LoVo (cell line): ENCODE measurements around the gene RACGAP1.
"Not testable (repeated sequence)": the region's sequence is repeated elsewhere in the genome, so short reads cannot be mapped to it uniquely, and the experiment has no call there.

ENCODE experiments used
- DNase-seq: peaks from one replicate; pipeline ENCODE4 v3.0.0-alpha.2; 2016; ENCODE audit warnings: low spot score

Gene RACGAP1

DNA sequence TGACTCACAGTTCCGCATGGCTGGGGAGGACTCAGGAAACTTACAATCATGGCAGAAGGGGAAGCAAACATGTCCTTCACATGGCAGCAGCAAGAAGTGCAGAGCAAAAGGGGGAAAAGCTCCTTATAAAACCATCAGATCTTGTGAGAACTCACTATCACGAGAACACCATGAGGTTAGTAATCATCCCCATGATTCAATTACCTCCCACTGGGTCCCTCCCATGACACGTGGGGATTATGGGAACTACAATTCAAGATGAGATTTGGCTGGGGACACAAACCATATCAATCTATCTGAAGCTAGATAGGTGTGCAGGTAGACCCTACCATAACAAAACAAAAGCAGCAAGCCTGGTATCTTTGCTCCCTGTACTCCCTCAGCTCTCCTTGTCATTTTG is 38.8 kb downstream of the RACGAP1 start:
- DNase-seq, result not testable (repeated sequence)

DNA sequence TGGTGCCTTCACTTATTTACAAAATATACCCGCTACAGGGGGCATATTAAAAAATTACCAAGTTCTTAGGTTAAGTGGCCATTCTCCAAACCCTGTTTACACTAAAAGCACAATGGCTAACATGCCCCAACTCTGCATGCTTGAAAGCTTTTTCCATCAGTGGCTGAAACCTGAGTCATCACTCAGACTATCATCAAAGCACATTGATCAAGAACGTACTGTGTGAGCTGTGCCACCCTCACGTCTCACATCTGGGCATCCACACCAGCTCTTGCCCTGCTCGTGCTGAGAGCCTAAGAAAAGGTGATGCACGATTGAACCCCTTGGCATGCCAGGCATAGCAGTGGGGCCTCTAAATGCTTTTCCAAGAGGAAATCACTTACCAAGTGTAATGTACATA is 39.3 kb downstream of the RACGAP1 start:
- no peak for DNase-seq

DNA sequence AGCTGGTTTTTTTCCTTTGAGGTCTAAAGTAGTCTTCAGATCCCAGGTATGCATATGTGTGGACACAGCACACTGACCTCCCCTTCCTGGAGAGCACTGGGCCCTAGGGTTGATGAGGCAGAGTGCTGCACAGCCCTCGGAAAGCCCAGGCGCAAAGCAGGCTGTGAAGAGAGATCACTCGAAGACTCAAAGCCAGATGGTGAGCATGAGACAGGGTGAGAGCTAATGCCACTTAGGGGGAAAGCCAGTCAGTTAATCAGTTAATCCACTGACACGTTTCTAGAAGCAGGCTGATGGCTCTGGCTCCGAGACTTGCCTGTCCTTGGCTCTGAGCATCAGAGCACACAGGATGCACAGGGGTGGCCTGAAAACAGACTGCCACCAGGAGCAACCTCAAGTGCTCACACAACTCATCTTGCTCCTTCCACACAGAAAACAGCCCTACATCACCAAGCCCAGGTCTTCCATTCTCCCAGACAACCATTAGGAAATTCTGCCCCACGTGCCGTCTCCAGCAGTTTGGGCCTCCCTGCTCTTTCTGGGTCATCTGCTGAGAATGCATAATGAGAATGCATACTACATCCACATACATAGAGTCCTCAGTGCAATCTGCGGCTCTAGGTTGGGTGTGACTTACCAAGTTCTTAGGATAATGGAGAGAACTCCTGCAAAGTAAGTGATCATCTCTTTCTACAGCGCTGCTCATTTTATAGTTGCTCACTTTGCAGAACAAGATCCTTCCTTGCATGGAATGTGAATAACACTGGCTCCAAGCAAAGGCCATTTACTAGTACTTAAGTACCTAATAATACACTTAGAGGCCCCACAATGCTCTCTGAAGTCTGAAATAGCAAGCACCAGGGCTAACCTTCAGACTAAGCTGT is 40.6 kb downstream of the RACGAP1 start:
- DNase-seq, result no peak

DNA sequence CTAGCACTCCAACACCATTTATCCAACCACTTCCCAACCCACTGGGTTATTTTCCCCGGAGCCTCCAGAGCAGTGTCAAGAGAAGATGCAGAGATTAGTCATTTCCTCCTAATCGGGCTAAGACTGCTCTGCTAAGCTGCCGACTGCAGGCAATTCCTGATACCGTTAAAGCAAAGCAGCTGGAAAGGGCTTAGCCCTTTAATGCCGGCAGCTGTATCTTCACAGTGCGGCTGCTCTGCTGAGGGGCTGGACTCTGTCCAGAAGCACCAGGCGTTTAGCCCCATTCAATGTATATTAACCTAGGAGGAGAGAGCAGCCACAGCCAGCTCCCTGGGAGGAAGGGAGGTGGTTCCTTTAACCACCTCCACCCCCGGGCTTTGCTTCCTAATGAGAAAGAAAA is 41.4 kb downstream of the RACGAP1 start:
- no peak for DNase-seq

DNA sequence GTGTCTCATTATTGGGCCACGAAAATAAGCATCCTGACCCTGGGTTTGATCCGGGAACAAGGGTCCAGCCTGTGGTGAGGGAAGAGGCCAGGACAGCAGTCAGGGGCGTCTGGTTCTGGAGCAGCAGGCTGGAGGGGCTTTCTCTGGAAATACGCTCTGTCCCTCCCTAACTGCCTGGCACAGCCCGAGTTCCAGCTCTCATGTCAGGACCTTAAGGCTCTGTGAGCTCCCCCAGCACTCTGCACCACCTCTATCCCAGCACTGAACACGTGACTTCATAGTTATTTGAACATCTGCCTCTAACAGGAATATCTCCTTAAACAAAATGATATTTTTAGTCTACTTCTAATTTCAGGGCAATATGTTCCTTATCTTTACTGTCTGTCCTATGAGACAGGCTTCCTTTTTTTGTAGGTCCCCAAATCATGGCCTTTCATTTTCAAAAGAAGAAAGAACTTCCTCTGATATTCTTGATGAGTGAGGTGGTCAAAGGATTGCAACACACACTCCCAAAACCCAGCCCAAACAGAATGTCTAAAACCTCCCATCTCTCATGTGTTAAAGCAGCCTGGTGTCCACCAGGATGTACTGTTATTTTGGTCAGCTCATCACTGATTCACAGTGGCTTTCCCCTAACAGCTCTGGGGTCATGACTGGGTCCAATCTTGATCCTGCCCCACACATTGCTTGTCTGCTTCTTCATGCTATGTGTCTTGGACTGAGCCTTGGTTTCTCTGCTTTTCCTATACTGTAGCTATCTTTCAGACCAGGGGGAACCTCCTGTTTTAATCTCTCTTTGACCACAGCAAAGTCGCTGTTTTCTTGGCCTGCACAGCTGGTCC is 42.8 kb downstream of the RACGAP1 start:
- DNase-seq, result no peak

DNA sequence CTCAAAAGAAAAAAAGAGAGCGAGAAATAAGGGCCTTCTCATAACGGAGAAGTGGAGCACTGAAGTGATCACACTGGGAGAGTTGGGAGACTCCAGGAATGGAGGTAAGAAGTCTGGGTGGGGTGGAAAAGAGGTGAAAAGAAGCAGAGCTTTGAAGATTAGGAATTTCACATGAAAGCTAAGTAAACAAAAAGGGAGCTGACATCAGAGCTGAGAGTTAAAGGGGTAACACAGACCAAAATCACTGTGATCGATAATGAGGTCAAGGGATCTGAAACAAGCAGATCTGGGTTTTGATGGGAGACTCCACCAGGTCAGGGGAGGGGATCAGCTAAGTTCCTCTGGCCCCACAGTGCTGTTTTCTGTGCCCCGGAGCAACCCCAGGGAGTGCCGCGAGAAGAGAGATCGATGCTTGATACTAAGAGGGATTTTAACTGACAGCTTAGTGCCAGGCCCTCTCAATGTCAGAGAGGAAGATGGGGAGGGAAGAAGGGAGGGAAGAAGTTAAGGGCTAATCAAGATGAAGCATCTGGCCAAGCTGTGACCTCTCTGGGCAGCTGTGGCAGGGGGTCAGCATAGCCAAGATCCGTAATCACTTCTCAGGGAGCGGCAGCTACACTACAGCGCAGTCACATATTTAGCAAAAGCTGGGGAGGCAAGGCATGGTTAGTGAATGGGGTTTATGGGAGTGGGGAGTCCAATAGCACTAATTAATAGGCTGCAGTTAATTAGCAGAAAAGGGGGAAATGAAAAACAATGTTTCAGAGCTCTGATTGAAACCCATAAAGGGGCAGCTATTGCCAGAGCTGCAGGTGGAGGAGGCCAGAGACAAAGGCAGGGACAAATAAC is 44.6 kb downstream of the RACGAP1 start:
- no peak for DNase-seq

DNA sequence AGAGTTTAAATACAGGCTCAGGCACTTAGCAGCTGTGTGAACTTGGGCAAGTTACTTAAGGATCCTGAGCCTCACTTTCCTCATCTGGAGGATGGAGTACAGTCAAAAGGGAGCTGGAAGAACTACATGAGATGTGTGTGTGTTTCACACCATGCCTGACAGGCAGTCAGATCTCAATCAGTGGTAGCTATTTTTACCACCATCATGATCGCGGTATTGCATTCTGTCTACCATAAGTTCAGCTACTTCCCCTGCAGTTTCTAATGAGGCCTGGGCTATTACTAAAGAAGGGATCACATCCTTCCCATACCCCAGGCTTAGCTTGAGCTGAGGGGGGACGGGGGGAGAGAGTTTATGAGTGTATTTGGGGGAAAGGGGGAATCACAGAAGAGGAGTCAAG is 45.5 kb downstream of the RACGAP1 start:
- DNase-seq, result no peak

DNA sequence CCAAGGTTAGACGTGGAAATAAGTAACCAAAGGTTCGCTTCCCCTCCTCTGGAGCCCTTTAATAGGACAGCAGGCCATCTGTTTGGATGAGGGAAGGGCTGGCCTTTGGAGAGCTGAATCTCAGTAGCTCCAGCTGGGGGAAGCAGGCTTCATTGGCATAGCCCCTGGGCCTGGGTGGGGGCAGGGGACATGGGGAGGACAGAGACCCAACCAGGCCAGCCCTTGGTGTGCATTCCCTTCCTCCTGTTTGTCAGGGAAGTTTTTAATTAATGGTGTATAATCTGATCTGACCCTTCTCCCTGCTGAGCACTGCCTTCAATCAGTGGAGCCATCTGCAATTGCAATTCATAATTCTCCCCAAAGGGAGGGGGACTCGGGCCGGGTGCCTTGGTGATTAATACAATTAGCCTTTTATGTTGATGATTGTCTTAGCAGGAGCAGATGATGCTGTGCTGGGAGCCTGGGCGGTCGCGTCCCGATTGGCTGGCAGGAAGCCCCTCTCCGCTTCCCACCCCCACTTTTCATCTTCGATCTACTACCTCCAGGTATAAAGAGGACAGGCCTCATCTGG is 46.2 kb downstream of the RACGAP1 start:
- DNase-seq, result no peak

DNA sequence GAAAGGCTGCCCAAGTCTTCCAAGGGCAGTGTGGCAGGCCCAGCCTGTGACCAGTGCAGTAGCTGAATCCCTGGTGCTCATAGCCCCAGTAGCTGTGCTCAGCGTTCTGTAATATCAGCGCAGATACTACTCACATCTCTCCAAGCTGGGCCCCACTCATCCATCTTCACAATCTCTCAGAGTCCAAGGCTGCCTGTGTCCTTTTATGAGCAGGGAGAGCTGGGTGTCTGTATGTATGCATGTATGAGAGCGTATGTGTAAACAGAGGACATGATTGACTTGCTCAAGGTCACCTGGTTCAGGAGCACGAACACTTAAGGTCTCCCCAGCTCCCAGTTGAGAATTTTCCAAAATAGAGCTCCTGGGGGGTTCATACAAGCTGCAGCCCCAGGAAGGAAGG is 47.2 kb downstream of the RACGAP1 start:
- no peak for DNase-seq

DNA sequence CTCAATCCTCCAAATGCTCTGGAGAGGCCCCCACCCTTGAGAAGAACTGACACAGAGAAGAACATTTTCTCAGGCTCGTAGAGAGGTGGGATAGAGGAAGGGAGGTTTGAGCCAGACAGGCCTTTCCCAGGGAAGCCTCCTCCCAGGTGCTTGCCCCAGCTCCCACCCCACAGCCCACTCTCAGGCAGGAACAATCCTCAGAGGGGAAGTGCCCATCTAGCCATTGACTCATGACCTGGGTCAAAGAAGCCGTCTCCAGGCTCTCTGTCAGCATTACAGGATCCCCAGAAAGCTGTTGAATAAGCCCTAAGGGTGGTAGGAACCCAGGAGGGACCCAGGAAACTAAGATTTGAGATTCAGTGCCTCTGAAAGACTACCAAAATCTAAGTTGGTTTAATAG is 48.7 kb downstream of the RACGAP1 start:
- DNase-seq, result no peak

DNA sequence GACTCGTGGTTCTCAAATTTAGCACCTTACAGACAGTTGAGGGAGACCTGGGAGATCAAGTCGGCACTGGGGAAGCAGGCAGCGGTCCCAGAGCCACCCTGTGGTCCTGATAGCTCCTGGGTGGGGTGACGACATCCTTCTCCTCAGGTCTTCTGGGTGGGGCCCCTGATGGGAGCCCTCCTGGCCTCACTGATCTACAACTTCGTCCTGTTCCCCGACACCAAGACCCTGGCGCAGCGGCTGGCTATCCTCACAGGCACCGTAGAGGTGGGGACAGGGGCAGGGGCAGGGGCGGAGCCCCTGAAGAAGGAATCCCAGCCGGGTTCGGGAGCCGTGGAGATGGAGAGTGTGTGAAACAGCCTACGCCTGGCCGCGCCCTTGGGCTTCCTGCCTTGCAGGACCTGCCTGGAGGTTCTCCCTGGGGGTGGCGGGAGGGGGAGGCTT is 50.0 kb downstream of the RACGAP1 start:
- no peak for DNase-seq

DNA sequence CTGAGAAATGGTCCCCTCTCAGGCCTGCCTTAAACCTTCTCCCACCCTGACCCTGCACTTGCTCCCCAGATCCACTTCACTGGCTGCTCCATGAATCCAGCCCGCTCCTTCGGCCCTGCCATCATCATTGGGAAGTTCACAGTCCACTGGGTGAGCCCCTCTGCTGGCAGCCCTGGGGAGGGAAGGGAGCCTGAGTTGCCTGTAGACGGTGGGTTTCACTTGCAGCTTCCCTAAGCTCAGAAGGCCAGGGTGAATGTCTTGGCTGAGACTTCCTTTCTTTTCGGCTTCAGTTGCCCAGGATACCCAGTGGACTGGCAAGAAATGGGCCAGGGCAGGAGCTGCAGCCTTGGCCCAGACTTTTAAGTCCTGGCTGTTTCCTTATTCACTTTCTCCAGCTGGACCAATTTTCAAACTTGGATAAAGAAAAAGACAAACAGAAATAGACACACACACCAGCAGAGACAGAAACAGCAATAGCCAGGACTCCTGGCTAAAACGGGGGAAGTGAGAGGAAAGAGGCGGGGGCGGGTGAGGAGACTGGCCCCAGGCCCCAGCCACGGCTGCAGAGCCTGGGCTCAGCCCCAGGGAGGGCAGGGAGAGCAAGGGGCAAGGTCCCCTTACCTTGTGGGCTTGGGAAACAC is 50.5 kb downstream of the RACGAP1 start:
- DNase-seq, result no peak

DNA sequence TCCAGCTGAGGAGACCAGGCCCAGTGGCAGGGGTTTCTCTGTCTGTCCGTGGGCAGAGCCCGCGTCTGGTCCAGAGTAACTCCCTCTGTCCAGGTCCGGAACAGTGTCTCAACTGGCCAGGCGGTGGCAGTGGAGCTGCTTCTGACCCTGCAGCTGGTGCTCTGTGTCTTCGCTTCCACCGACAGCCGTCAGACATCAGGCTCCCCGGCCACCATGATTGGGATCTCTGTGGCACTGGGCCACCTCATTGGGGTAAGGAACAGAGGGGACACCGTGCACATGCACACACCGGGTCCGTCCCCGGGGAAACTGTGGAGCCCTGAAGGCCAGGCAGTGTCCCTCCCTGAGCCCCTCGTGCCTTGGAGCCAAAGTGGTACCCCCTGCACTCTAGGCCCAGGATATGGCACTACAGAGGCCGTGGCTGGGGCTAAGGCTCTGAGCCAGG is 51.0 kb downstream of the RACGAP1 start:
- no peak for DNase-seq

DNA sequence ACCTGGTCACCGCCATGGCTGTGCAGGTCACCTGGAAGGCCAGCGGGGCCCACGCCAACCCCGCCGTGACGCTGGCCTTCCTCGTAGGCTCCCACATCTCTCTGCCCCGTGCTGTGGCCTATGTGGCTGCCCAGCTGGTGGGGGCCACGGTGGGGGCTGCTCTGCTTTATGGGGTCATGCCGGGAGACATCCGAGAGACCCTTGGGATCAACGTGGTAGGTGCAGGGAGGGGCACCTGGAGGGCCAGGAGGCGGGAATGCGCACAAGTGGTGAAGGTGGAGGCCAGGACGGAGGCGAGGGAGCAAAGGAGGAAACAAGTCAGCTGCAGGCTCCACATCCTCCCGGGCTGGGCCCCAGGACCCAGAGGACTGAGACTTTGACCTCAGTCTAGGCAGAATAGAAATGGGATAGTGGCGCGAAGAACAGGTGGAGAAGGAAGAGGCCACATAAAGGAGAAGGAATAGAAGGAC is 51.9 kb downstream of the RACGAP1 start:
- DNase-seq, result no peak

DNA sequence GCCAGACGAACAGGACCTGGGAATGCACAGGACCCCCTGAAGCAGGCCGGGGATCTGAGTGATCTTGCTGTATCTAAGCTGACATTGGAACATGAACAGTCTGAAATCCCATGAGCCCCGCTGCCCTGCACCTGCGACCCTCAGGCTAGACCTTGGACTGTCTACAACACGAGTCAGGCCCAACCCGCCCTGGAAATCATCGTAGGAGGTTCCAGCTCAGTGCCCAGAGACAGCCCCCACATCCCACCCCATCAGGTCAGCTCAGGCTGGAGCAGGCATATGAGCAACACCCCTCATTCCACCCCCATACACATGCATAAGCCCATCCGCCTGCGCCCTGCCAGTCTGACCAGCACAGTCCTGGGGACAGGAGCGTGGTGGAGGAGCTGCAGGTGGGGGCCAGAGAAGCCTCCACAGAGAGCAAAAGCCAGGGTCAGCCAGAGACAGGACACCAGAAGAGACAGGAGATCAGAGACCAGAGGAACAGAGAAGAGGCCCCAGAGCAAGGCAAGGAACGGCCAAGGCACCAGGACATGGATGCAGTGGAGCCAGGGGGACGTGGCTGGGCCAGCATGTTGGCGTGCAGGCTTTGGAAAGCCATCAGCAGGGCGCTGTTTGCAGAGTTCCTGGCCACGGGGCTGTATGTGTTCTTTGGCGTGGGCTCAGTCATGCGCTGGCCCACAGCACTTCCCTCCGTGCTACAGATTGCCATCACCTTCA is 52.5 kb downstream of the RACGAP1 start, which contains the start of gene AQP6:
Gene AQP6 (plus strand): TSS at position 307 of the 720 bp plus-strand sequence. CDS start 227 bp downstream, at position 534.
- DNase-seq, result no peak

DNA sequence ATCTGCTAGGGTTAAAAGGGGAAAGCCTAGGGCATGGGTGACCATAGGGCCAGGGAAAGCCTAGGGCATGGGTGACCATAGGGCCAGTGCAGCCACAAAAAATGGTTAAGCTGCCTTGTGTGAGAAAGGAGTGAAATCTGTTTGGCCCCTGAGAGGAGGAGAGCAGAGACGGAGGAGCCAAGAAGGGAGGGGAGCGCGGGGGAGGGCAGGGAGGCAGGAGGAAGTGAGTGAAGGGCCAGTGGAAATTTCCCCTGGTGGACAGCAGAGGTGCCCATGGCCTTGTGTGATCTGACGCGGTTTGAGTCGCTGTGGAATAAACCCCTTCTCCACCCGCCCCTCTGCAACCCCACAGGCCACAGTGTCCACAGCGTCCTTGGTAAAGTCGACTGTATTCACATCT is 53.2 kb downstream of the RACGAP1 start:
- DNase-seq, result no peak

DNA sequence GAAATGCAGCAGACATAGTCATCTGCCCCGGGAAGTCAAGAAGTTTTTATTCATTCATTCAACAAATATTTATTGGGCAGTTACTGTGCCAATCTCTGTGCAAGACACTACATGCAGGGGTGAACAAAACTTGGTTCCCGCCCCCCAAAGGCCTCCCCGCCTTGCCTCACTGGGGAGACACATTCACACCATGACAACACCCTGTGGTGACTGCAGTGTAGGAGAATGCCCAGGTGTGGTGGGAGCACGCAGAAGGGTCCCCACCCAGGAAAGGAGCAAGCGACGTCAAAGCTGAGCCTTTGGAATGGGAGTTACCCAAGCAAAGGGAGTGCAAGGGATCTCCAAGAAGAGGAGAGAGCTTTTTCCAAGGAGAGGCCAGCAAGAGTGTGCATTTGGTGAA is 54.2 kb downstream of the RACGAP1 start:
- DNase-seq, result no peak

DNA sequence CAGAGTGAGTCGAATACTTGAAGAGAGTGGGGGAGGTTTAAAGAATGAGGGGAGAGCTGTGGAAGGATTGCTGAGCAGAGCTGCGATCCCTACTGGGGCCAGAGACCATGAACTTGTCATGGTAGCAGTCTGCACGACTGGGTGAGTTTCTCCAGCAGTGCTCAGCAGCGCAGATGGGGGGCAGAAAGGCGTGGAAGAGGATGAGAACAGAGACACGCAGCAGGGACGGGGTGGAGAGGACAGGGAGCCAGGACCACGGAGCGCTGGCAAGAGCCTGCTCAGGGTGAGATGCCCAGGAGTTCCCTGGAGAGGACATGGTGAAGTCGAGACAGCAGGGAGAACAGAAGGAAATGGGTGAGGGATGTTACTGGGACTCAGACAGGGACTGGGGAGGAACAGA is 54.6 kb downstream of the RACGAP1 start:
- no peak for DNase-seq

DNA sequence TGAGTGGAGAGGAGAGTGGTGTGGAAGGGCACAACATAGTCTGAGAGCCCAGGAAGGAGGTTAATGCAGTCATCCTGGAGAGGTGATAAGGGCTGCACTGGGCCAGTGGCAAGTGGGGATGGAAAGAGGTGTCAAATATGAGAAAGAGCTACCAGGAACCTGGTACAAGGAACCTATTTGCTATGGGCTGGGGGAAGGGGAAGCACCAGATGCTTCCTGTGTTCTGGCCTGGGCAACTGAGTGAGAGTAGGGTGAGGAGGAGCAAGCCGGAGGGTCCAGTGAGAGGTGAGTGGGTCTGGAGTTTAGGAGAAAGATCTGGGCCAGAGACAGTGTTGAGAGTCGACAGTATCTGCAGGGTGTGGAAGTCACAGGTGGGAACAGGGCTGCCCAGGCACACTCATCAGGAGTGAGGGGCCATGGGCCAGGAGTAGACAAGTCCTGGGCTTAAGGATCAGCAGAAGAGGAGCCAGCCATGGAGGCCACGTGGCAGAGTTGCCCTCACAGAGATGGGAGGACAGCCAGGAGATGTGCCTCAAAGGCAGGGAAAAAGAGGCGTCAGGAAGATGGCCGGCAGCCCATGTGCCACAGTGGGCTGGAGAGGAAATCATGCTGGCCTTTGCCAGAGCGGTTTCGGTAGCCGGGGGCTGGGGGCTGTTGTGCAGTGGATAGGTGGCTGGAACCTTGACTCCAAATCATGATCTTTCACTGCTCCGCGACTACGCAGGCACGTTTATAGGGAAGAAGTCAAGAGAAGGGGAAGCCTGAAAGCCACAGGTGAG is 55.5 kb downstream of the RACGAP1 start:
- no peak for DNase-seq

DNA sequence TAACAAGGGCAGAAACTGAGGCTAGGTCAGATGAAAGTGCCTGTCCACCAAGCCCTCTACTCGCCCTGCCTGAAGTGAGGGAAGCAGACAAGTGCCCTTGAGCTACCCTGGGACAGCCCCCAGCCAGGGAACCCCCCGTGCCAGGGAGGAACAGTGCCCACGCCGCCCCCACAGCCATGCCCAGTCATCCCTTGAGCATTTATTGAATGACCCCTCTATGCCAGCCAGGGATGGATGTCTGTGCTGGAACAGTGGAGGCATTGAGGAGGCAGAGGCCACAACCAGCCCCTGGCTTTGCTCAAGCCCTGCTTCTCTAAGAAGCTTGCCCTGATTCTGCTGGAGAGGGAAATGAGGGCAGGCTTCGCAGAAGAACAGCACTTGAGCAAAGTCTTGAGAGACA is 56.3 kb downstream of the RACGAP1 start:
- DNase-seq, result no peak
